Astrocyte (in vitro differentiated cells and primary cell): ENCODE data around the gene LTB4R. TPM values are rescaled to one million over a fixed set of nuclear protein-coding genes. Genes with fewer than 3 reads are reported as not detected.

Source experiments
- DNase-seq: peaks from one replicate; pipeline ENCODE4 v3.0.0-alpha.2; 2010; ENCODE audit warnings: low read depth
- FAIRE-seq: peaks from 2 replicates; lab custom pipeline; 2011; peaks lifted over from hg19 to GRCh38; lab: Jason Lieb, UNC
- H2AFZ ChIP-seq: 2 replicates; pipeline ENCODE4 v1.6.0; 2012; ENCODE audit warnings: low read depth, low read length, inconsistent platforms
- H3K27ac ChIP-seq: 2 replicates; pipeline ENCODE4 v1.5.1; 2011; ENCODE audit warnings: low read depth, low read length, inconsistent platforms
- H3K27me3 ChIP-seq: 2 replicates; pipeline ENCODE4 v1.6.0; 2011; ENCODE audit warnings: low read length, inconsistent platforms; ENCODE audit not compliant: insufficient read depth
- H3K36me3 ChIP-seq: 2 replicates; pipeline ENCODE4 v1.5.1; 2011; ENCODE audit warnings: low read length, inconsistent platforms; ENCODE audit not compliant: insufficient read depth
- H3K4me1 ChIP-seq: 2 replicates; pipeline ENCODE4 v1.5.1; 2011; ENCODE audit warnings: low read length, inconsistent platforms; ENCODE audit not compliant: insufficient read depth
- H3K4me2 ChIP-seq: 2 replicates; pipeline ENCODE4 v1.6.0; 2012; ENCODE audit warnings: low read length, inconsistent platforms
- H3K4me3 ChIP-seq: 2 replicates; pipeline ENCODE4 v1.5.1; 2011; ENCODE audit warnings: low read depth, mild to moderate bottlenecking, low read length, inconsistent platforms; ENCODE audit not compliant: insufficient read depth
- H3K79me2 ChIP-seq: 2 replicates; pipeline ENCODE4 v1.6.0; 2012; ENCODE audit warnings: mild to moderate bottlenecking, low read length, inconsistent platforms; ENCODE audit not compliant: insufficient read depth
- H3K9ac ChIP-seq: 2 replicates; pipeline ENCODE4 v1.6.0; 2012; ENCODE audit warnings: mild to moderate bottlenecking, low read length, inconsistent platforms
- H3K9me3 ChIP-seq: 2 replicates; pipeline ENCODE4 v1.5.1; 2012; ENCODE audit warnings: low read depth, mild to moderate bottlenecking, low read length, inconsistent platforms; ENCODE audit not compliant: insufficient read depth
- H4K20me1 ChIP-seq: 2 replicates; pipeline ENCODE4 v1.6.0; 2012; ENCODE audit warnings: low read length, inconsistent platforms; ENCODE audit not compliant: insufficient read depth
- H3K27ac Mint-ChIP-seq: one replicate; pipeline ENCODE4 v1.8.0; 2021; ENCODE audit warnings: mild to moderate bottlenecking, mixed read lengths; ENCODE audit not compliant: unreplicated experiment
- H3K27me3 Mint-ChIP-seq: one replicate; pipeline ENCODE4 v1.8.0; 2021; ENCODE audit warnings: low read depth, mixed read lengths; ENCODE audit not compliant: unreplicated experiment
- H3K36me3 Mint-ChIP-seq: one replicate; pipeline ENCODE4 v1.8.0; 2021; ENCODE audit warnings: low read depth, mixed read lengths; ENCODE audit not compliant: unreplicated experiment
- H3K4me1 Mint-ChIP-seq: one replicate; pipeline ENCODE4 v1.8.0; 2021; ENCODE audit warnings: low read depth, mixed read lengths; ENCODE audit not compliant: unreplicated experiment
- H3K4me3 Mint-ChIP-seq: one replicate; pipeline ENCODE4 v1.8.0; 2021; ENCODE audit warnings: mild to moderate bottlenecking, moderate library complexity, mixed read lengths; ENCODE audit not compliant: unreplicated experiment
- H3K9me3 Mint-ChIP-seq: one replicate; pipeline ENCODE4 v1.8.0; 2021; ENCODE audit warnings: mild to moderate bottlenecking, mixed read lengths; ENCODE audit not compliant: unreplicated experiment
- CTCF ChIP-seq: IDR thresholded peaks from 2 replicates; pipeline ENCODE4 v1.5.1; 2011; ENCODE audit warnings: low read depth, mild to moderate bottlenecking, inconsistent platforms, low read length, moderate library complexity; ENCODE audit not compliant: insufficient read depth
- EZH2 ChIP-seq: IDR thresholded peaks from 2 replicates; pipeline ENCODE4 v1.6.1; 2012; ENCODE audit warnings: mild to moderate bottlenecking, low read length, inconsistent platforms; ENCODE audit not compliant: insufficient read depth
- total RNA-seq: library from RNA; stranded (reverse); gene quantifications from 2 replicates; pipeline ENCODE4 v1.2.1, GENCODE V29; 2021

Gene LTB4R
- total RNA-seq, 1 donor from 2014 or later = 5.5 TPM

- H3K4me3 ChIP-seq = no peak within 1 kb of the TSS
- H3K27me3 ChIP-seq = peaks cover 2% of the 10 kb centered on the region
- H3K4me1 Mint-ChIP-seq = peaks cover 8% of the 10 kb centered on the region
- H3K36me3 Mint-ChIP-seq = peaks cover 29% of the 10 kb centered on the region
- no peak within 1 kb of the TSS for H3K27ac ChIP-seq
- no peaks in the 10 kb centered on the region for H3K9me3 ChIP-seq
- H2AFZ ChIP-seq = peak within 1 kb of the TSS; percentile 44
- no peak for TF ChIP-seq CTCF
- no peak for TF ChIP-seq EZH2
- H3K4me2 ChIP-seq = peak within 1 kb of the TSS; percentile 78
- H3K36me3 ChIP-seq = peaks cover 18% of the 10 kb centered on the region
- peaks cover 16% of the 10 kb centered on the region for H3K4me1 ChIP-seq
- H4K20me1 ChIP-seq = peaks cover 48% of the 10 kb centered on the region
- no peak for FAIRE-seq
- H3K4me3 Mint-ChIP-seq = no peak within 1 kb of the TSS
- no peak for DNase-seq
- no peak within 1 kb of the TSS for H3K9ac ChIP-seq
- H3K27ac Mint-ChIP-seq = peak within 1 kb of the TSS; percentile 66
- no peaks in the 10 kb centered on the region for H3K79me2 ChIP-seq
- H3K27me3 Mint-ChIP-seq = peaks cover 6% of the 10 kb centered on the region
- H3K9me3 Mint-ChIP-seq = peaks cover 2% of the 10 kb centered on the region
Observed at GRCh38 chr14:24309538-24310264, 1.6 kb upstream of the LTB4R start, which contains the start of gene LTB4R2. TSS of gene LTB4R2 (plus strand) at chr14:24310140. CDS start at chr14:24310665, 525 bp downstream.

- H3K27ac Mint-ChIP-seq = peak overlapping the region; percentile 66
- FAIRE-seq = no peak
- peaks cover 8% of the 10 kb centered on the region for H3K4me1 Mint-ChIP-seq
- no peak overlapping the region for H3K4me3 Mint-ChIP-seq
- Histone ChIP-seq H3K4me2 (peak overlapping the region; percentile 78), H3K79me2 (no peaks in the 10 kb centered on the region), H4K20me1 (peaks cover 48% of the 10 kb centered on the region), H3K4me3 (no peak overlapping the region), H3K36me3 (peaks cover 14% of the 10 kb centered on the region), H3K27ac (no peak overlapping the region), H3K4me1 (peaks cover 16% of the 10 kb centered on the region), H2AFZ (peak overlapping the region; percentile 44), H3K9ac (no peak overlapping the region), H3K9me3 (no peaks in the 10 kb centered on the region), H3K27me3 (peaks cover 6% of the 10 kb centered on the region)
- no peak for DNase-seq
- peaks cover 2% of the 10 kb centered on the region for H3K9me3 Mint-ChIP-seq
- peaks cover 6% of the 10 kb centered on the region for H3K27me3 Mint-ChIP-seq
- TF ChIP-seq CTCF (no peak), EZH2 (no peak)
- H3K36me3 Mint-ChIP-seq = peaks cover 23% of the 10 kb centered on the region
Observed at GRCh38 chr14:24310265-24310645, 1.0 kb upstream of the LTB4R start.
